Renal cortex interstitium (tissue), 11 donors: Measurements from ENCODE around the gene CHCHD3. TPM values are rescaled to one million over a fixed set of nuclear protein-coding genes. Genes with fewer than 3 reads are reported as not detected.

Experiments used
- DNase-seq, 11 donors: peaks; one replicate each; pipeline ENCODE4 v3.0.0-alpha.2; 2013; ENCODE audit warnings: low read depth in 9 of 11, low spot score in 4 of 11; ENCODE audit errors: extremely low read depth in 1 of 11
- polyA plus RNA-seq, 3 donors: library from polyadenylated mRNA; unstranded; fragments of 120-200 nt; gene quantifications; one replicate each; pipeline ENCODE4 v1.2.1, GENCODE V29; 2013; ENCODE audit not compliant: insufficient read length in 3 of 3

The CHCHD3 gene
- polyA plus RNA-seq, 3 donors, result 68.7 to 93.4 (median 86.2) TPM

GRCh38 chr7:132861940-132862554 lies 219.8 kb downstream of the CHCHD3 start:
- no peak for DNase-seq

- no peak for DNase-seq
Measured at GRCh38 chr7:132861424-132861823, 220.5 kb downstream of the CHCHD3 start.

- no peak for DNase-seq
Measured at GRCh38 chr7:132859199-132859598, 222.7 kb downstream of the CHCHD3 start.

- no peak for DNase-seq
Measured at GRCh38 chr7:132858760-132859159, 223.1 kb downstream of the CHCHD3 start.

- DNase-seq, result no peak
Measured at GRCh38 chr7:132858251-132858650, 223.6 kb downstream of the CHCHD3 start.

- no peak for DNase-seq
Measured at GRCh38 chr7:132857703-132858102, 224.2 kb downstream of the CHCHD3 start.

- no peak for DNase-seq
Measured at GRCh38 chr7:132857031-132857430, 224.9 kb downstream of the CHCHD3 start.

- no peak for DNase-seq
Measured at GRCh38 chr7:132856416-132856815, 225.5 kb downstream of the CHCHD3 start.

GRCh38 chr7:132855901-132856300 lies 226.0 kb downstream of the CHCHD3 start:
- no peak for DNase-seq

GRCh38 chr7:132854238-132854637 lies 227.7 kb downstream of the CHCHD3 start:
- DNase-seq, result no peak

GRCh38 chr7:132847376-132847775 lies 234.5 kb downstream of the CHCHD3 start:
- DNase-seq, result no peak

GRCh38 chr7:132846086-132846485 lies 235.8 kb downstream of the CHCHD3 start:
- DNase-seq, result no peak

- no peak for DNase-seq
Measured at GRCh38 chr7:132842478-132842877, 239.4 kb downstream of the CHCHD3 start.

- DNase-seq, result no peak
Measured at GRCh38 chr7:132840199-132840598, 241.7 kb downstream of the CHCHD3 start.

GRCh38 chr7:132838313-132838712 lies 243.6 kb downstream of the CHCHD3 start:
- DNase-seq, result no peak

- DNase-seq, result no peak
Measured at GRCh38 chr7:132837529-132837928, 244.4 kb downstream of the CHCHD3 start.

- DNase-seq, result no peak
Measured at GRCh38 chr7:132836746-132837145, 245.1 kb downstream of the CHCHD3 start.

GRCh38 chr7:132830941-132831340 lies 250.9 kb downstream of the CHCHD3 start:
- DNase-seq, result peak in 2 of 11 donors; percentile 17 to 27

- no peak for DNase-seq
Measured at GRCh38 chr7:132828502-132828901, 253.4 kb downstream of the CHCHD3 start.

- DNase-seq, result no peak
Measured at GRCh38 chr7:132825932-132826835, 255.7 kb downstream of the CHCHD3 start.
